IMR-90 (cell line): ENCODE data around the gene STAT3. TPM values are rescaled to one million over a fixed set of nuclear protein-coding genes. Genes with fewer than 3 reads are reported as not detected.

Experiments used
- ATAC-seq: fragments of 200-7000 bp; cut with Tn5 transposase; 2 replicates; pipeline ENCODE4 v1.9.1; 2020; ENCODE audit warnings: low read depth, mild to moderate bottlenecking, moderate library complexity
- BruUV-seq: library from RNA; stranded (reverse); fragments of 400-500 nt; replicated peaks from 2 replicates; lab custom pipeline; 2021; lab: Mats Ljungman, UMichigan
- CTCF ChIA-PET: fragments of 300-600 bp; formaldehyde crosslinking; extraction: SDS; loops from one replicate; lab custom pipeline; 2021; ENCODE audit warnings: antibody characterized with exemption; lab: Yijun Ruan, JAX
- POLR2A ChIA-PET: fragments of 300-600 bp; sonication (Branson Sonifier 250); formaldehyde crosslinking; loops from one replicate; lab custom pipeline; 2022; ENCODE audit warnings: antibody characterized with exemption; ENCODE audit not compliant: unreplicated experiment; lab: Charles Lee
- DNase-seq: peaks from one replicate; pipeline ENCODE4 v3.0.0; 2013
- H2AFZ ChIP-seq: replicated peaks from 2 replicates; pipeline ENCODE3; 2013; ENCODE audit warnings: low read length, mild to moderate bottlenecking; ENCODE audit not compliant: poor library complexity
- H2AK5ac ChIP-seq: 2 replicates; pipeline ENCODE4 v1.6.1; 2013; ENCODE audit warnings: low read depth, low read length, inconsistent platforms
- H2AK9ac ChIP-seq: replicated peaks from 2 replicates; pipeline ENCODE3; 2013; ENCODE audit warnings: mild to moderate bottlenecking, low read depth, low read length, moderate library complexity; ENCODE audit not compliant: poor library complexity
- H2BK120ac ChIP-seq: 2 replicates; pipeline ENCODE4 v1.6.1; 2013; ENCODE audit warnings: low read depth, low read length, inconsistent platforms
- H2BK15ac ChIP-seq: 3 replicates; pipeline ENCODE4 v1.6.1; 2013; ENCODE audit warnings: low read depth, low read length, inconsistent platforms
- H2BK20ac ChIP-seq: 2 replicates; pipeline ENCODE4 v1.6.1; 2013; ENCODE audit warnings: low read depth, mild to moderate bottlenecking, inconsistent platforms, low read length, moderate library complexity
- H2BK5ac ChIP-seq: 2 replicates; pipeline ENCODE4 v1.6.1; 2013; ENCODE audit warnings: mild to moderate bottlenecking, low read depth, low read length, inconsistent platforms; ENCODE audit not compliant: poor library complexity, severe bottlenecking
- H3K14ac ChIP-seq: replicated peaks from 2 replicates; pipeline ENCODE4 v1.6.1; 2013; ENCODE audit warnings: low read depth, low read length, inconsistent platforms
- H3K18ac ChIP-seq: 2 replicates; pipeline ENCODE4 v1.6.1; 2013; ENCODE audit warnings: low read depth, low read length, control low read depth
- H3K23ac ChIP-seq: 2 replicates; pipeline ENCODE4 v1.6.1; 2013; ENCODE audit warnings: low read depth, low read length, inconsistent platforms
- H3K27ac ChIP-seq: 2 replicates; pipeline ENCODE4 v1.5.1; 2013; ENCODE audit warnings: mild to moderate bottlenecking, control low read depth, low read length; ENCODE audit not compliant: insufficient read depth
- H3K27me3 ChIP-seq: 2 replicates; pipeline ENCODE4 v1.6.1; 2013; ENCODE audit warnings: low read length; ENCODE audit not compliant: control insufficient read depth, insufficient read depth
- H3K36me3 ChIP-seq: 2 replicates; pipeline ENCODE4 v1.6.1; 2013; ENCODE audit warnings: low read length, mixed read lengths; ENCODE audit not compliant: control insufficient read depth, insufficient read depth
- H3K4ac ChIP-seq: 2 replicates; pipeline ENCODE4 v1.6.1; 2013; ENCODE audit warnings: low read depth, low read length, inconsistent platforms
- H3K4me1 ChIP-seq: 2 replicates; pipeline ENCODE4 v1.6.1; 2013; ENCODE audit warnings: low read length, mixed read lengths; ENCODE audit not compliant: control insufficient read depth, insufficient read depth
- H3K4me2 ChIP-seq: 2 replicates; pipeline ENCODE4 v1.6.1; 2013; ENCODE audit warnings: low read depth, mild to moderate bottlenecking, control low read depth, low read length, moderate library complexity
- H3K4me3 ChIP-seq: 2 replicates; pipeline ENCODE4 v1.5.1; 2013; ENCODE audit warnings: low read depth, mild to moderate bottlenecking, control low read depth, low read length, moderate library complexity; ENCODE audit not compliant: insufficient read depth
- H3K56ac ChIP-seq: 2 replicates; pipeline ENCODE4 v1.6.1; 2013; ENCODE audit warnings: low read length, inconsistent platforms; ENCODE audit not compliant: insufficient read depth; ENCODE audit errors: extremely low read depth
- H3K79me1 ChIP-seq, 2 experiments: 2 replicates each; pipeline ENCODE4 v1.6.1; 2013; ENCODE audit warnings: low read length in 2 of 2, inconsistent platforms in 1 of 2, low read depth in 1 of 2
- H3K9ac ChIP-seq: 2 replicates; pipeline ENCODE4 v1.6.1; 2013; ENCODE audit warnings: low read depth, low read length, control low read depth
- H3K9me1 ChIP-seq: 2 replicates; pipeline ENCODE4 v1.6.1; 2013; ENCODE audit warnings: low read length, inconsistent platforms; ENCODE audit not compliant: insufficient read depth
- H3K9me3 ChIP-seq: 2 replicates; pipeline ENCODE4 v1.6.1; 2013; ENCODE audit warnings: low read length; ENCODE audit not compliant: control insufficient read depth, insufficient read depth
- H4K20me1 ChIP-seq: 2 replicates; pipeline ENCODE4 v1.6.1; 2013; ENCODE audit warnings: low read length, inconsistent platforms; ENCODE audit not compliant: insufficient read depth
- H4K5ac ChIP-seq: 2 replicates; pipeline ENCODE4 v1.6.1; 2013; ENCODE audit warnings: mild to moderate bottlenecking, low read depth, low read length, control low read depth
- H4K8ac ChIP-seq, 2 experiments: 2 replicates each; pipeline ENCODE4 v1.6.1; 2013; ENCODE audit warnings: low read depth in 2 of 2, low read length in 2 of 2, control low read depth in 1 of 2, inconsistent platforms in 1 of 2
- H4K91ac ChIP-seq: 2 replicates; pipeline ENCODE4 v1.6.1; 2013; ENCODE audit warnings: low read depth, low read length, inconsistent platforms; ENCODE audit not compliant: insufficient read depth
- BHLHE40 ChIP-seq: fragments of 150-350 bp; IDR thresholded peaks from 2 replicates; pipeline ENCODE4 v1.6.1; 2016; ENCODE audit warnings: mild to moderate bottlenecking, low read depth, low read length
- CEBPB ChIP-seq: IDR thresholded peaks from 2 replicates; pipeline ENCODE4 v1.6.1; 2012; ENCODE audit warnings: low read depth, low read length, improper control_type of control experiment
- CHD1 ChIP-seq: IDR thresholded peaks from 2 replicates; pipeline ENCODE4 v1.6.1; 2012; ENCODE audit warnings: low read depth, low read length, improper control_type of control experiment
- ELK1 ChIP-seq: fragments of 150-350 bp; IDR thresholded peaks from 2 replicates; pipeline ENCODE4 v1.6.1; 2016; ENCODE audit warnings: low read depth, mild to moderate bottlenecking, low read length, moderate library complexity, borderline replicate concordance
- FOS ChIP-seq: fragments of 150-350 bp; IDR thresholded peaks from 2 replicates; pipeline ENCODE4 v1.6.1; 2016; ENCODE audit warnings: low read depth, low read length
- MAFK ChIP-seq: IDR thresholded peaks from 2 replicates; pipeline ENCODE4 v1.6.1; 2012; ENCODE audit warnings: low read depth, low read length, improper control_type of control experiment
- MAZ ChIP-seq: IDR thresholded peaks from 2 replicates; pipeline ENCODE4 v1.6.1; 2012; ENCODE audit warnings: low read depth, mild to moderate bottlenecking, low read length, improper control_type of control experiment, moderate library complexity, borderline replicate concordance
- MXI1 ChIP-seq: IDR thresholded peaks from 2 replicates; pipeline ENCODE4 v1.6.1; 2012; ENCODE audit warnings: low read depth, mild to moderate bottlenecking, low read length, moderate library complexity, borderline replicate concordance
- NFE2L2 ChIP-seq: fragments of 150-350 bp; IDR thresholded peaks from 2 replicates; pipeline ENCODE4 v1.6.1; 2016; ENCODE audit warnings: low read depth, mild to moderate bottlenecking, low read length
- POLR2A ChIP-seq: IDR thresholded peaks from 2 replicates; pipeline ENCODE4 v1.6.1; 2012; ENCODE audit warnings: mild to moderate bottlenecking, low read depth, low read length
- RAD21 ChIP-seq: IDR thresholded peaks from 2 replicates; pipeline ENCODE4 v1.6.1; 2012; ENCODE audit warnings: low read length, improper control_type of control experiment
- RCOR1 ChIP-seq: IDR thresholded peaks from 2 replicates; pipeline ENCODE4 v1.6.1; 2012; ENCODE audit warnings: mild to moderate bottlenecking, low read length, improper control_type of control experiment; ENCODE audit not compliant: insufficient replicate concordance
- RFX5 ChIP-seq: IDR thresholded peaks from 2 replicates; pipeline ENCODE4 v1.8.0; 2012; ENCODE audit warnings: low read depth, mild to moderate bottlenecking, low read length, moderate library complexity
- SMC3 ChIP-seq: fragments of 150-350 bp; IDR thresholded peaks from 2 replicates; pipeline ENCODE4 v1.6.1; 2016; ENCODE audit warnings: low read depth, mild to moderate bottlenecking, antibody characterized with exemption, low read length, moderate library complexity
- USF2 ChIP-seq: fragments of 150-350 bp; IDR thresholded peaks from 2 replicates; pipeline ENCODE4 v1.6.1; 2017; ENCODE audit warnings: mild to moderate bottlenecking, antibody characterized with exemption, low read length, low read depth
- WGBS, 2 experiments: methylation state at CpG; one replicate each; pipeline versions ENCODE4 v1.1.5 to v1.1.7; 2013; ENCODE audit warnings: missing lambda C conversion rate in 2 of 2; ENCODE audit not compliant: insufficient read length in 1 of 2; ENCODE audit errors: extremely low coverage in 2 of 2; 5-methylcytosine and 5-hydroxymethylcytosine counted together
- dilution Hi-C: fragments of 300-500 bp; cut with HindIII; formaldehyde crosslinking; loops from one replicate; pipeline ENCODE4 v1.14.3; 2018; ENCODE audit warnings: low sequenced_read_pairs; ENCODE audit not compliant: unreplicated experiment
- in situ Hi-C: fragments of 300-500 bp; cut with MboI; formaldehyde crosslinking; loops from 3 replicates; pipeline ENCODE4 v1.14.3; 2019; ENCODE audit warnings: low sequenced_read_pairs, inconsistent platforms, mixed read lengths
- intact Hi-C: fragments of 100-400 bp; cut with micrococcal nuclease; formaldehyde crosslinking; loops from 2 replicates; pipeline ENCODE4 v1.10.0; 2022
- polyA plus RNA-seq, 3 experiments: library from polyadenylated mRNA; depleted of rRNA; stranded (reverse); fragments of >200 nt; gene quantifications; 2 replicates each; pipeline ENCODE4 v1.2.3, GENCODE V29; 2012; ENCODE audit warnings: low replicate concordance in 1 of 3
- total RNA-seq: library from RNA; depleted of rRNA; stranded (reverse); fragments of >200 nt; gene quantifications from 2 replicates; pipeline ENCODE4 v1.2.3, GENCODE V29; 2012

Gene STAT3
- total and polyA plus RNA-seq, 2 of the 4 experiments (the other 2 are of a cell fraction) = 47.2 to 66.3 TPM

- ChIA-PET POLR2A (no interaction called here), CTCF (interaction anchor here (0.6 to 1.1 kb wide), 3 partner anchors 12 to 36 kb away, joined by 3 to 4 read pairs (median 3); no protein-coding TSS in a partner anchor)
- Histone ChIP-seq H3K79me1 (peaks cover 0 to 26% of the 10 kb centered on the region in 2 experiments; a peak in 2 of 4 replicates), H3K4me1 (peaks cover 13% of the 10 kb centered on the region), H2AK9ac (no peak overlapping the region), H3K9me3 (no peaks in the 10 kb centered on the region), H3K23ac (peak overlapping the region; percentile 57; the same call in 1 of the 2 replicates), H3K27me3 (no peaks in the 10 kb centered on the region), H2BK5ac (peak overlapping the region; percentile 76), H3K27ac (peak overlapping the region; percentile 64), H4K91ac (peak overlapping the region; percentile 63), H3K9ac (peak overlapping the region; percentile 31; the same call in 1 of the 2 replicates), H3K4me3 (no peak overlapping the region), H2BK20ac (peak overlapping the region; percentile 44), H2AK5ac (peak overlapping the region; percentile 84; the same call in 1 of the 2 replicates), H3K4ac (peak overlapping the region; percentile 73; the same call in 1 of the 2 replicates), H3K36me3 (no peaks in the 10 kb centered on the region), H2BK15ac (peak overlapping the region; percentile 60), H4K8ac (peak overlapping the region; percentile 14 to 55; a peak in 2 of 4 replicates), H2AFZ (peak overlapping the region; percentile 71), H4K20me1 (peaks cover 3% of the 10 kb centered on the region; the same call in 1 of the 2 replicates), H3K14ac (peak overlapping the region; percentile 77; the same call in 1 of the 2 replicates), H2BK120ac (peak overlapping the region; percentile 76), H3K18ac (peak overlapping the region; percentile 56; the same call in 1 of the 2 replicates), H4K5ac (peak overlapping the region; percentile 47; the same call in 1 of the 2 replicates), H3K9me1 (no peaks in the 10 kb centered on the region), H3K4me2 (peak overlapping the region; percentile 64; the same call in 1 of the 2 replicates), H3K56ac (peak overlapping the region; percentile 5; the same call in 1 of the 2 replicates)
- dilution Hi-C loops (no loop called here), intact Hi-C loops (loop anchor here (1.0 to 2.0 kb wide), 3 partner anchors 30 to 99 kb away; partner anchors contain the start of gene ATP6V0A1), in situ Hi-C loops (loop anchor here (5.0 kb wide), 1 partner anchor 99 kb away; no protein-coding TSS in a partner anchor)
- ATAC-seq = peak; percentile 92
- DNase-seq = peak; percentile 99
- no TSS peak for BruUV-seq
- WGBS, 2 experiments = 17% methylated on average over 1 of the region's 4 CpGs; no CpG with 5 or more reads in 1 of the 2 experiments
- TF ChIP-seq USF2 = no peak
- no peak for TF ChIP-seq MAZ
- TF ChIP-seq RAD21 = peak; percentile 82
- TF ChIP-seq NFE2L2 = no peak
- TF ChIP-seq CHD1 = peak; percentile 44; the same call in 1 of the 2 replicates
- no peak for TF ChIP-seq MXI1
- peak; percentile 84 for TF ChIP-seq SMC3
- TF ChIP-seq ELK1 = no peak
- TF ChIP-seq FOS = peak; percentile 91
- TF ChIP-seq RFX5 = no peak
- TF ChIP-seq RCOR1 = peak; percentile 96
- TF ChIP-seq MAFK = peak; percentile 61; the same call in 1 of the 2 replicates
- TF ChIP-seq BHLHE40 = peak; percentile 40
- peak; percentile 45; the same call in 1 of the 2 replicates for TF ChIP-seq POLR2A
- 0 out of 2 replicates have a peak, but pooled peaks have one; percentile 2 for TF ChIP-seq CEBPB
Observed at GRCh38 chr17:42428141-42428944, 40.1 kb upstream of the STAT3 start.
